ENCODE results near the gene CARD19. TPM values are rescaled to one million over a fixed set of nuclear protein-coding genes. Genes with fewer than 3 reads are reported as not detected.

Gene CARD19
- total and polyA plus RNA-seq, 2 experiments from 2014 or later = 36.8 to 48.3 TPM

- peak; percentile 81 for ATAC-seq
- Mint-ChIP-seq H3K27me3 (ENCODE audit: insufficient read depth, low read depth, poor library complexity) (peaks cover 5% of the 10 kb centered on the region), H3K4me1 (peaks cover 8% of the 10 kb centered on the region; the same call in 2 of the 3 replicates), H3K27ac (no peak overlapping the region), H3K4me3 (no peak overlapping the region), H3K36me3 (ENCODE audit: low read depth) (peaks cover 5% of the 10 kb centered on the region; the same call in 2 of the 3 replicates), H3K9me3 (no peaks in the 10 kb centered on the region)
- Histone ChIP-seq H4K20me1 (replicated peaks; ENCODE audit: insufficient read depth) (no peaks in the 10 kb centered on the region), H3K27me3 (ENCODE audit: insufficient read depth) (no peaks in the 10 kb centered on the region), H2AFZ (no peak overlapping the region), H3K4me3 (no peak overlapping the region), H3K4me2 (no peak overlapping the region), H3K36me3 (ENCODE audit: insufficient read depth) (no peaks in the 10 kb centered on the region), H3K9me2 (ENCODE audit: insufficient read depth) (no peaks in the 10 kb centered on the region), H3K4me1 (ENCODE audit: insufficient read depth) (peaks cover 10% of the 10 kb centered on the region), H3K27ac (ENCODE audit: low read depth) (no peak overlapping the region), H3K79me2 (replicated peaks; ENCODE audit: insufficient read depth) (no peaks in the 10 kb centered on the region), H3F3A (replicated peaks; ENCODE audit: low read depth) (no peaks in the 10 kb centered on the region)
- TF ChIP-seq ETS1 (IDR thresholded peaks at IDR 0.05) (no peak), CTCF (conservative IDR thresholded peaks at IDR 0.05; ENCODE audit: low read depth in 2 of 2) (peak in 1 of 2 experiments; percentile 31; a peak in 2 of 4 replicates)
- DNase-seq (ENCODE audit: low spot score) = peak; percentile 65
Measured at GRCh38 chr9:93119953-93120845, 24.2 kb downstream of the CARD19 start.

- Mint-ChIP-seq H3K9me3 (no peaks in the 10 kb centered on the region), H3K4me1 (peaks cover 8% of the 10 kb centered on the region; the same call in 2 of the 3 replicates), H3K4me3 (no peak overlapping the region), H3K27ac (no peak overlapping the region), H3K27me3 (ENCODE audit: insufficient read depth, low read depth, poor library complexity) (peaks cover 5% of the 10 kb centered on the region), H3K36me3 (ENCODE audit: low read depth) (peaks cover 5% of the 10 kb centered on the region; the same call in 2 of the 3 replicates)
- H3K4me1 ChIP-seq (ENCODE audit: insufficient read depth) = peaks cover 10% of the 10 kb centered on the region
- no peak overlapping the region for H2AFZ ChIP-seq
- ATAC-seq = no peak
- no peaks in the 10 kb centered on the region for H3K79me2 ChIP-seq (replicated peaks; ENCODE audit: insufficient read depth)
- H3K27me3 ChIP-seq (ENCODE audit: insufficient read depth) = no peaks in the 10 kb centered on the region
- no peaks in the 10 kb centered on the region for H3K36me3 ChIP-seq (ENCODE audit: insufficient read depth)
- H3K4me3 ChIP-seq = no peak overlapping the region
- DNase-seq (ENCODE audit: low spot score) = no peak
- no peaks in the 10 kb centered on the region for H3K9me2 ChIP-seq (ENCODE audit: insufficient read depth)
- no peaks in the 10 kb centered on the region for H3F3A ChIP-seq (replicated peaks; ENCODE audit: low read depth)
- no peaks in the 10 kb centered on the region for H4K20me1 ChIP-seq (replicated peaks; ENCODE audit: insufficient read depth)
- H3K27ac ChIP-seq (ENCODE audit: low read depth) = no peak overlapping the region
- H3K4me2 ChIP-seq = no peak overlapping the region
- no peak for TF ChIP-seq STAT1 (IDR thresholded peaks at IDR 0.05; ENCODE audit: unreplicated experiment)
- TF ChIP-seq NANOG (IDR thresholded peaks at IDR 0.05; ENCODE audit: borderline replicate concordance) = no peak
- TF ChIP-seq CTCF (conservative IDR thresholded peaks at IDR 0.05; ENCODE audit: low read depth in 2 of 2) = no peak
- TF ChIP-seq POLR2AphosphoS5 (IDR thresholded peaks at IDR 0.05; ENCODE audit: low read depth) = no peak
- no peak for TF ChIP-seq EZH2 (IDR thresholded peaks at IDR 0.05; ENCODE audit: low read depth, unreplicated experiment)
- TF ChIP-seq, protein P1, sequence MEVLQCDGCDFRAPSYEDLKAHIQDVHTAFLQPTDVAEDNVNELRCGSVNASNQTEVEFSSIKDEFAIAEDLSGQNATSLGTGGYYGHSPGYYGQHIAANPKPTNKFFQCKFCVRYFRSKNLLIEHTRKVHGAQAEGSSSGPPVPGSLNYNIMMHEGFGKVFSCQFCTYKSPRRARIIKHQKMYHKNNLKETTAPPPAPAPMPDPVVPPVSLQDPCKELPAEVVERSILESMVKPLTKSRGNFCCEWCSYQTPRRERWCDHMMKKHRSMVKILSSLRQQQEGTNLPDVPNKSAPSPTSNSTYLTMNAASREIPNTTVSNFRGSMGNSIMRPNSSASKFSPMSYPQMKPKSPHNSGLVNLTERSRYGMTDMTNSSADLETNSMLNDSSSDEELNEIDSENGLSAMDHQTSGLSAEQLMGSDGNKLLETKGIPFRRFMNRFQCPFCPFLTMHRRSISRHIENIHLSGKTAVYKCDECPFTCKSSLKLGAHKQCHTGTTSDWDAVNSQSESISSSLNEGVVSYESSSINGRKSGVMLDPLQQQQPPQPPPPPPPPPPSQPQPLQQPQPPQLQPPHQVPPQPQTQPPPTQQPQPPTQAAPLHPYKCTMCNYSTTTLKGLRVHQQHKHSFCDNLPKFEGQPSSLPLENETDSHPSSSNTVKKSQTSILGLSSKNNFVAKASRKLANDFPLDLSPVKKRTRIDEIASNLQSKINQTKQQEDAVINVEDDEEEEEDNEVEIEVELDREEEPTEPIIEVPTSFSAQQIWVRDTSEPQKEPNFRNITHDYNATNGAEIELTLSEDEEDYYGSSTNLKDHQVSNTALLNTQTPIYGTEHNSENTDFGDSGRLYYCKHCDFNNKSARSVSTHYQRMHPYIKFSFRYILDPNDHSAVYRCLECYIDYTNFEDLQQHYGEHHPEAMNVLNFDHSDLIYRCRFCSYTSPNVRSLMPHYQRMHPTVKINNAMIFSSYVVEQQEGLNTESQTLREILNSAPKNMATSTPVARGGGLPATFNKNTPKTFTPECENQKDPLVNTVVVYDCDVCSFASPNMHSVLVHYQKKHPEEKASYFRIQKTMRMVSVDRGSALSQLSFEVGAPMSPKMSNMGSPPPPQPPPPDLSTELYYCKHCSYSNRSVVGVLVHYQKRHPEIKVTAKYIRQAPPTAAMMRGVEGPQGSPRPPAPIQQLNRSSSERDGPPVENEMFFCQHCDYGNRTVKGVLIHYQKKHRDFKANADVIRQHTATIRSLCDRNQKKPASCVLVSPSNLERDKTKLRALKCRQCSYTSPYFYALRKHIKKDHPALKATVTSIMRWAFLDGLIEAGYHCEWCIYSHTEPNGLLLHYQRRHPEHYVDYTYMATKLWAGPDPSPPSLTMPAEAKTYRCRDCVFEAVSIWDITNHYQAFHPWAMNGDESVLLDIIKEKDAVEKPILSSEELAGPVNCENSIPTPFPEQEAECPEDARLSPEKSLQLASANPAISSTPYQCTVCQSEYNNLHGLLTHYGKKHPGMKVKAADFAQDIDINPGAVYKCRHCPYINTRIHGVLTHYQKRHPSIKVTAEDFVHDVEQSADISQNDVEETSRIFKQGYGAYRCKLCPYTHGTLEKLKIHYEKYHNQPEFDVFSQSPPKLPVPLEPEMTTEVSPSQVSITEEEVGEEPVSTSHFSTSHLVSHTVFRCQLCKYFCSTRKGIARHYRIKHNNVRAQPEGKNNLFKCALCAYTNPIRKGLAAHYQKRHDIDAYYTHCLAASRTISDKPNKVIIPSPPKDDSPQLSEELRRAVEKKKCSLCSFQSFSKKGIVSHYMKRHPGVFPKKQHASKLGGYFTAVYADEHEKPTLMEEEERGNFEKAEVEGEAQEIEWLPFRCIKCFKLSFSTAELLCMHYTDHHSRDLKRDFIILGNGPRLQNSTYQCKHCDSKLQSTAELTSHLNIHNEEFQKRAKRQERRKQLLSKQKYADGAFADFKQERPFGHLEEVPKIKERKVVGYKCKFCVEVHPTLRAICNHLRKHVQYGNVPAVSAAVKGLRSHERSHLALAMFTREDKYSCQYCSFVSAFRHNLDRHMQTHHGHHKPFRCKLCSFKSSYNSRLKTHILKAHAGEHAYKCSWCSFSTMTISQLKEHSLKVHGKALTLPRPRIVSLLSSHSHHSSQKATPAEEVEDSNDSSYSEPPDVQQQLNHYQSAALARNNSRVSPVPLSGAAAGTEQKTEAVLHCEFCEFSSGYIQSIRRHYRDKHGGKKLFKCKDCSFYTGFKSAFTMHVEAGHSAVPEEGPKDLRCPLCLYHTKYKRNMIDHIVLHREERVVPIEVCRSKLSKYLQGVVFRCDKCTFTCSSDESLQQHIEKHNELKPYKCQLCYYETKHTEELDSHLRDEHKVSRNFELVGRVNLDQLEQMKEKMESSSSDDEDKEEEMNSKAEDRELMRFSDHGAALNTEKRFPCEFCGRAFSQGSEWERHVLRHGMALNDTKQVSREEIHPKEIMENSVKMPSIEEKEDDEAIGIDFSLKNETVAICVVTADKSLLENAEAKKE (CRISPR knock-in tag; IDR thresholded peaks at IDR 0.05) = no peak
Measured at GRCh38 chr9:93120846-93121315, 24.9 kb downstream of the CARD19 start.
